NT2/D1 (cell line): ENCODE data around the gene C5orf63.
"Not testable (repeated sequence)": the region's sequence is repeated elsewhere in the genome, so short reads cannot be mapped to it uniquely, and the experiment has no call there.

ENCODE experiments used
- DNase-seq: peaks from one replicate; pipeline ENCODE4 v3.0.0-alpha.2; 2011; ENCODE audit warnings: low read depth, low spot score
- H3K27me3 ChIP-seq: 2 replicates; pipeline ENCODE4 v1.6.0; 2011; ENCODE audit warnings: mild to moderate bottlenecking; ENCODE audit not compliant: insufficient read length, insufficient read depth
- H3K36me3 ChIP-seq: 2 replicates; pipeline ENCODE4 v1.6.1; 2011; ENCODE audit warnings: mild to moderate bottlenecking, low read length, mixed read lengths; ENCODE audit not compliant: insufficient read depth, insufficient read length
- H3K4me1 ChIP-seq: 2 replicates; pipeline ENCODE4 v1.5.1; 2011; ENCODE audit not compliant: insufficient read depth, insufficient read length
- H3K4me3 ChIP-seq: 2 replicates; pipeline ENCODE4 v1.5.1; 2011; ENCODE audit warnings: low read depth; ENCODE audit not compliant: insufficient read length
- H3K9ac ChIP-seq: 2 replicates; pipeline ENCODE4 v1.6.0; 2011; ENCODE audit warnings: low read depth; ENCODE audit not compliant: insufficient read length
- H3K9me3 ChIP-seq: 2 replicates; pipeline ENCODE4 v1.5.1; 2011; ENCODE audit warnings: mild to moderate bottlenecking, low read length; ENCODE audit not compliant: insufficient read depth
- SUZ12 ChIP-seq: IDR thresholded peaks from 2 replicates; pipeline ENCODE4 v1.6.1; 2011; ENCODE audit not compliant: insufficient read length, insufficient read depth; ENCODE audit errors: extremely low read depth
- YY1 ChIP-seq: IDR thresholded peaks from 2 replicates; pipeline ENCODE4 v1.6.1; 2011; ENCODE audit not compliant: insufficient read length, insufficient read depth
- ZNF274 ChIP-seq: IDR thresholded peaks from 2 replicates; pipeline ENCODE4 v1.6.1; 2011; ENCODE audit warnings: mild to moderate bottlenecking, low read depth, low read length

The C5orf63 gene

DNA sequence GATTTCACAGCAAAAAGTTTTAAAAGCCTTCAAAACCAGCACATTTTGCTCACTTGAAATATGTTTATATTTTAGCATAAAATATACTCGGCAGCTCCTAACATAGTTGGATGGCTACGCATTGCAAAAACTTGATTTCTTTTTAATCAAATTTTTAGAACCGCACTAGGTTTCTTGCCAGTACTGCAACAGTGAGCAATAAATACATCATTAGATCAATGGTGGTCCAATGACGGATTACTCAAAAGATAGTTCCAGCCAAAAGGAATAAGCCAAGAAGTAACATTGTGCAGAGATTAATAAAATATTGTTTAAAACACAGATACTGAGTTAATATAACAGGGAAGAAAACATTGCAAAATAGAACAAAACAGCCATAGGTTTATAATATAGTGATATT, 48.5 kb downstream of the C5orf63 start:
- no peak for TF ChIP-seq YY1
- TF ChIP-seq ZNF274 = no peak
- no peak for TF ChIP-seq SUZ12
- DNase-seq = no peak
- no peaks in the 10 kb centered on the region for H3K9me3 ChIP-seq

GRCh38 chr5:127023552-127024191, 49.6 kb downstream of the C5orf63 start:
- DNase-seq = not testable (repeated sequence)

More for the DNA sequence above, 48.5 kb downstream of the C5orf63 start:
- Histone ChIP-seq H3K27me3 (peaks cover 8% of the 10 kb centered on the region), H3K9ac (no peak overlapping the region), H3K4me3 (no peak overlapping the region), H3K4me1 (no peaks in the 10 kb centered on the region), H3K36me3 (no peaks in the 10 kb centered on the region)

GRCh38 chr5:127022846-127023245, 50.5 kb downstream of the C5orf63 start:
- TF ChIP-seq SUZ12 (no peak), ZNF274 (no peak), YY1 (no peak)
- Histone ChIP-seq H3K9ac (no peak overlapping the region), H3K9me3 (no peaks in the 10 kb centered on the region), H3K4me3 (no peak overlapping the region), H3K27me3 (no peaks in the 10 kb centered on the region), H3K4me1 (no peaks in the 10 kb centered on the region), H3K36me3 (no peaks in the 10 kb centered on the region)
- DNase-seq = no peak

More at GRCh38 chr5:127023552-127024191, 49.6 kb downstream of the C5orf63 start:
- H3K4me3 ChIP-seq, H3K27me3 ChIP-seq, H3K9ac ChIP-seq, H3K9me3 ChIP-seq, H3K36me3 ChIP-seq, H3K4me1 ChIP-seq: not testable (repeated sequence)

DNA sequence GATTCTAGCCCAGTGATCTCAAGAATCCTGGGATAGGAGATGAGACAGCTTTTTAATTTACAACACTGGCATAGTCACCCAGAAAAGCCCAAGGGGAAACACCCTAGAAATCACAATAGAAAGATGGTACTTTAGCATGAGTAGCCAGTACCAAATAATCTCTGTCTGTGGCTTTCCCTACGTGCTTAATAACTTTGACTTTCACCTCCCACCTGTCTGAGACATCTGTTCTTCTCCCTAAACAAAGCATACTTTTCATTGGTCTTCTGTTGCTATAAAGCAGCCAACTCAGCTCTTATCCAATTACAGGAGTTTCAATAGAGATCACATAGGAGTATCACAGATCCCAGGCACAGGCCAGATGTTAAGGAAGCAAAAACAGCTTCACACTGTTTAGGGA, 53.4 kb downstream of the C5orf63 start:
- Histone ChIP-seq H3K4me3 (no peak overlapping the region), H3K9ac (no peak overlapping the region), H3K27me3 (no peaks in the 10 kb centered on the region), H3K36me3 (no peaks in the 10 kb centered on the region), H3K4me1 (no peaks in the 10 kb centered on the region), H3K9me3 (no peaks in the 10 kb centered on the region)
- no peak for DNase-seq
- no peak for TF ChIP-seq YY1

DNA sequence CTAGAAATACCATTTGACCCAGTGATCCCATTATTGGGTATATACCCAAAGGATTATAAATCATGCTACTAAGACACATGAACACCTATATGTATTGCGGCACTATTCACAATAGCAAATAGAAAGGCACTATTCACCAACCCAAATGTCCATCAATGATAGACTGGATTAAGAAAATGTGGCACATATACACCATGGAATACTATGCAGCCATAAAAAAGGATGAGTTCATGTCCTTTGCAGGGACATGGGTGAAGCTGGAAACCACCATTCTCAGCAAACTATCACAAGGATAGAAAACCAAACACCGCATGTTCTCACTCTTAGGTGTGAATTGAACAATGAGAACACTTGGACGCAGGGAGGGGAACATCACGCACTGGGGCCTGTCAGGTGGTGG, 56.6 kb downstream of the C5orf63 start:
- not testable (repeated sequence) for H3K4me3 ChIP-seq, H3K9me3 ChIP-seq, H3K4me1 ChIP-seq, H3K9ac ChIP-seq, H3K36me3 ChIP-seq, DNase-seq, H3K27me3 ChIP-seq

DNA sequence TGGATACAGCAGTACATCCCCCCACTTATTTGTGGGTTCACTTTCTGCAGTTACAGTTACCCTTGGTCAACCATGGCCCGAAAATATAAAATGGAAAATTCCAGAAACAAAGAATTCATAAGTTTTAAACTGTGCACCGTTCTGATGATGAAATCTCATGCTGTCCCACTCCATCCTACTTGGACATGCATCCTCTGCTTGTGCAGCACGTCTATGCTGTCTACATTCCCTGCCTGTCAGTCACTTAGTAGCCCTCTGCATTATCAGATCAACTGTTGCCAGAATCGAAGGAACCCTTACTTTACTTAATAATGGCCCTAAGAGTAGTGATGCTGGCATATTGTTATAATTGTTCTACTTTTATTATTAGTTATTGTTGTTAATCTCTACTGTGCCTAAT, 57.6 kb downstream of the C5orf63 start:
- H3K4me3 ChIP-seq = no peak overlapping the region
- no peaks in the 10 kb centered on the region for H3K36me3 ChIP-seq
- H3K4me1 ChIP-seq = no peaks in the 10 kb centered on the region
- no peaks in the 10 kb centered on the region for H3K27me3 ChIP-seq
- DNase-seq = no peak
- no peak for TF ChIP-seq SUZ12
- no peak for TF ChIP-seq ZNF274
- no peak for TF ChIP-seq YY1
- H3K9me3 ChIP-seq = no peaks in the 10 kb centered on the region
- no peak overlapping the region for H3K9ac ChIP-seq

GRCh38 chr5:127014573-127014972, 58.7 kb downstream of the C5orf63 start:
- Histone ChIP-seq H3K27me3 (no peaks in the 10 kb centered on the region), H3K9me3 (no peaks in the 10 kb centered on the region), H3K36me3 (no peaks in the 10 kb centered on the region), H3K9ac (no peak overlapping the region), H3K4me3 (no peak overlapping the region), H3K4me1 (no peaks in the 10 kb centered on the region)
- TF ChIP-seq ZNF274 = no peak
- no peak for TF ChIP-seq SUZ12
- TF ChIP-seq YY1 = no peak
- no peak for DNase-seq

DNA sequence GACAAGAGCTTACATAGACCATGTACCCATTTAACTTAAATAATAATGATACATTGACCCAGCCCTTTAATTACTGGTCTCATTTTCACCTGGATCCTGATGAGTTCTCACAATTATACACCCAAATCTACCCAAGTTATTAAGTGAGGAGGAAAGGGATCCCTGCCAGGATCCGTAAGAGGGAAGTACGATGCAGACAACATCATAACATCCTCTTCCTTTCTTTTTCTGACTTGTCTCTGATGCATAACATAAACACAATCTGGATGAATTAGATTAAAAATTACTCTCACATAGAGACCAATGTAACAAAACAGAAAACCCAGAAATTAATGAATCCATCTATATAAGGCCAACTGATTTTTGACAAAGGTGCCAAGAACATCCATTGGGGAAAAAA, 59.9 kb downstream of the C5orf63 start:
- DNase-seq = no peak
- no peak overlapping the region for H3K9ac ChIP-seq
- H3K4me3 ChIP-seq = no peak overlapping the region
- TF ChIP-seq YY1 = no peak
- TF ChIP-seq SUZ12 = no peak
- no peak for TF ChIP-seq ZNF274
- no peaks in the 10 kb centered on the region for H3K9me3 ChIP-seq
- no peaks in the 10 kb centered on the region for H3K4me1 ChIP-seq
- no peaks in the 10 kb centered on the region for H3K27me3 ChIP-seq
- H3K36me3 ChIP-seq = no peaks in the 10 kb centered on the region
